HUDEP-2 (cell line): ENCODE measurements around the gene ISG15.
"Not testable (repeated sequence)": the region's sequence is repeated elsewhere in the genome, so short reads cannot be mapped to it uniquely, and the experiment has no call there.

Experiments used
- DNase-seq, 76 experiments: peaks; one replicate each; lab custom pipeline; 2025; ENCODE audit not compliant: unreplicated experiment in 76 of 76; lab: John Stamatoyannopoulos, UW

ISG15 gene

GRCh38 chr1:1024771-1025699, 11.7 kb downstream of the ISG15 start:
- DNase-seq: no peak

DNA sequence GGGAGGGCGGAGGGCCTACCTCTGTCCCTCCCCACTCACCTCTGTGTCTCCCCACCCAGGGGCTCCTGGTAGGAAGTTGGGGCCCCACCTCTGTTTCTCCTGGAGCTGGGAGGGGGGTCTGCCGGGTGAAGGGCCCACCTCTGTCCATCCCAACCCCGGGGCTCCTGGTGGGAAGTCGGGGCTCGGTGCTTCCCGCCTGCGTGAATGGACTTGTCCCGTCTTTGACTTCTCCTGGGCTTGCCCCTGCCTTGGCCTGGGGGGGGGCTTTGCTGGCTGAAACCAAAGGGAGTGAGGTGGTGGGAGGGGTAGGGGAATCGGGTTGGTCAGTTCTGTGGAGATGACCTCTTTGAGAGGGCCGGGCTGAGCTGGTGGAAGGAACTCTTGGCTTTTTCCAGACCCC, 12.4 kb downstream of the ISG15 start:
- DNase-seq: no peak

DNA sequence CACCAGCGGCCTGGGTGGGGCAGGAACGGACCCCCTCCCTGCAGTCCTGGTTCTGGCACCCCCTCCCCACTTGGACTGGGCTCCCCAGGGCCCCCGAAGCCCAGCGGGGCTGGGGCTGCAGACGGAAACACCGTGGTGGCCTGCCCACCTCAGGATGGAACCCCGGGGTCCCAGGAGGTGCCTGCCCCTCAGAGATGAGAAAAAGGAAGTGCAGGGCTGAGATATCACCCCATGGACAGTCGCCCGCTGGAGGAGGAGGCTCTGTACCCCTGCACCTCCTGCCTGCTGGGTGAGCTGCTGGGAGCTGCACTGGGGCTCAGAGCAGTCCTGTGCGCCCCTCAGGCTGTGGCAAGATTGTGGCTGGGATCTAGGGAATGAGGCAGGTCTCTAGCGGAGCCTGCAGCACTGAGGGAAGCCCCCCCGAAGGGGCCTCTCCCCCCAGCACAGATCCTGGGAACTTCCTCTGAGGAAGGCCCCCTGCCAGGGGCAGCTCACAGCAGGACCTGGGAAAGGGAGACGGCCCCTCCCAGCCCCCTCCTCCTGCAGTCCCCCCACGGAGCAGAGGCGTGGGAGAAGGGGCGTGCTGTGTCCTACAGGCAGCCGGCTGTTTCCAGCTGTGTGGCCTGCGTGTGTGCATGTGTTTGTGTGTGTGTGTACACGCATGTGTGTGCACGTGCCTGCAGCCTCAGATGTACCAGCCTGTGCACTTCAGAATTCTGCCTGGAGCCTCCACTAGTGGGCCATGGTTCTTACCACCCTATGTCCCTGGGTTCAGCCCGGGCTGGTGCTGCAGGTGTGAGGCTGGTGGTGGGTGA, 13.5 kb downstream of the ISG15 start:
- DNase-seq: no peak

DNA sequence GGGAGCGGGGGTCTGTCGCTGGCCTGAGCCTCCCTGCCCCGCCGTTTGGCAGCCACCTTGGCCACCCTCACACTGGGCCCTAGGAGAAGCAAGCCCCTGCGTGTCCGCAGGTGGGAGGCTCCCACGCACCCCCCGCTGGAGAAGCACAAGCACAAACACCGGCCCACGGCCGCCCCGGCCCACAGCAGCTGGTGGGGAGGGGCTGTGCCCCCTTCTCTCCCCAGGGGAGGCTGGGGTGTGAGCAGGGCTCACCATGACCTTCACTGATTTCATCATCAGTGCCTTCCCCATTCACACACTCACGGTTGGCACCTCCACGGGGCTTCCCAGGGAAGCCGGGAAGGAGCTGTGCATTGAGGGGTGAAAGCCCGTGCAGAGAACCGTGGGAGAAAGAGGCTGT, 14.5 kb downstream of the ISG15 start:
- DNase-seq: no peak

GRCh38 chr1:1030867-1031658, 17.8 kb downstream of the ISG15 start:
- DNase-seq: not testable (repeated sequence)

DNA sequence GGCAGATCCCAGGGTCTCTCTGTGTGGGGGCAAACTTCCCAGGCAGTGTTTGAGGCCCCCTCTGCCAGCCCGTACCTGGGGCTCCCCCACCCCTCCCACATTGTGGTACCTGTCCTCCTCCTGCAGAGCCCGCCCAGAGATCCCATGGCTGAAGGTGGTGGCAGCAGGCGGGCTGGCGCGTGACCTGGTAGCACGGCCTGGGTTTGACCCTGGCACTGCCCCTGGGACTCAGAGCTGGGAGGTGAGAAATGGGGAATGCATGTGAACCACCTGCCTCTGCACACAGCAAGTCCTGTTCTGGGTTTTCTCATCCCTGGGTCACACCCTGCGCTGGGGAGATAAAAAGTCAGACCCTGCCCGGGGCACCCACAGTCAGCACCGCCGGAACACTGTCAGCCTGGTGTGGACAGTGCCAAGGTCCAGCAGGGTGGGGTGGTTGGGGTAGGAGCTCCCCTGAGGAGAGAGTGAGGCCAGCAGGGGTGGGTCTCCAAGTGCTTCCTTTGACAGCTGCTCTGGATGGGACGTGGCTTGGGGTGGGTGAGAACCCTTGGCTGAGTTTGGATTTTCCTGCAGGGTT, 18.4 kb downstream of the ISG15 start:
- no peak for DNase-seq

DNA sequence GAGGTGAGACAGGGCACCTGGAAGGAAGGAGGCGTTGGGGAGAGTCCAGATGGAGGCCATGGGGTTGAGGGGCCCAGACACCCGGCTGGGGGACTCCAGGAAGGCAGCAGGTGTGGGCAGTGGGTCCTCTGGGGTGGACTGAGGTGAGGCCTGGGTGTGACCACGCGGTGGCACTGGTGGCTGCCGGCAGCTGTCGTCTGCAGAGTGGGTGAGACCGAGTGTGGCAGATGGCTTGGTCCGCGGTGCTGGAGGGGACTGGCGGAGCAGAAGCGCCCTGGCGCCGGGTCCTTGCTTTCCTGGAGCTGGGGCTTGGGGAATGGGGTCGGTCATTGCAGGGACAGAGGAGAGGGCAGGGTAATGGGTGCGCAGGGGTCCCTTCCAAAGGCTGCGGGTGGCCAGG, 19.1 kb downstream of the ISG15 start:
- DNase-seq: peak in 10 of 76 experiments; percentile 4 to 31 (median 14)

GRCh38 chr1:1033009-1033587, 19.8 kb downstream of the ISG15 start:
- peak in 60 of 76 experiments; percentile 6 to 75 (median 52) for DNase-seq

DNA sequence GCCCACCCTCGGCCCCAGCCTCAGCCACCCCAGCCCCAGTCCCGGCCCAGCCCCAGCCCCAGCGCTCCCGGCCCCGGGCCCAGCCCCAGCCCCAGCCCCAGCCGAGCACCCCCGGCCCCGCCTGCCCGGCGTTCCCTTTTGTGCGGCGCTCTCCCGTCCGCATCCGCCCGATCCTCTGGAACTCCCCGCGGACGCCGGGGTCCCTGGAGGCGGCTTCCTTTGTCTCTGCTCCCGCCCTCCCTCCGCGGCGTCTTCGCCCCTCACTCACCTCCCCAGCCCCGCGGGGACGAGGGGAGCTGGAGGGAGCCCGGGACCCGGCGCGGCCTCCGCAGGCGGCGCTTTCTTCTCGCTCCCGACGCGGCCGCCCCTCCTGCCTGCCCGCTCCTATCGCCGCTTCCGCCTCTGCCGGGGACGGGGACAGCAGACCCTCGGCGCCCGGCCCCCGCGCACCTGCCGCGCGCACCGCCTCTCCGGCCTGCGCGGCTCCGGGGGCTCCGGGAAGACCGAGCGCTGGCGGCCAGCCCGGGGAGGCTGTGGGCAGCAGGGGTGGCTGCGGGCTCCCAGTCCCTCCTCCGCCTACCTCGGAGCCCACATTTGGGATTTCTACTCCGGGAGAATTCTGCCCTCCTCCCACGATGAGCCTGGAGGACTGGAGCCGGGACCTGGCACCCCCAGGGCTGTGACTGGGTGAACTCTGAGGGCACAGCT, 20.6 kb downstream of the ISG15 start:
- no peak for DNase-seq

DNA sequence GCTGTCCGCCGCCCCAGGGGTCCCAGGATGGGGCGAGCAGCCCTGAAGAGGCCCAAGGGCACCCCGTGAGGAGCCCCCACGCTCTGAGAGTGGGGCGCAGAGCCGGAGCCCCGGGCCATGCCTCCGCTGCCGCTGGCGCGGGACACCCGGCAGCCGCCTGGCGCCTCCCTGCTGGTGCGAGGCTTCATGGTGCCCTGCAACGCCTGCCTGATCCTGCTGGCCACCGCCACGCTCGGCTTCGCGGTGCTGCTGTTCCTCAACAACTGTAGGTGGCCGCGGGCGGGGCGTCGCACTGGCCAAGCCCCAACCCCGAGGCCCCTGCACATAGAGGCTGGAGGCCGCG, 21.1 kb downstream of the ISG15 start:
- no peak for DNase-seq

GRCh38 chr1:1035291-1035943, 22.1 kb downstream of the ISG15 start:
- DNase-seq: no peak

DNA sequence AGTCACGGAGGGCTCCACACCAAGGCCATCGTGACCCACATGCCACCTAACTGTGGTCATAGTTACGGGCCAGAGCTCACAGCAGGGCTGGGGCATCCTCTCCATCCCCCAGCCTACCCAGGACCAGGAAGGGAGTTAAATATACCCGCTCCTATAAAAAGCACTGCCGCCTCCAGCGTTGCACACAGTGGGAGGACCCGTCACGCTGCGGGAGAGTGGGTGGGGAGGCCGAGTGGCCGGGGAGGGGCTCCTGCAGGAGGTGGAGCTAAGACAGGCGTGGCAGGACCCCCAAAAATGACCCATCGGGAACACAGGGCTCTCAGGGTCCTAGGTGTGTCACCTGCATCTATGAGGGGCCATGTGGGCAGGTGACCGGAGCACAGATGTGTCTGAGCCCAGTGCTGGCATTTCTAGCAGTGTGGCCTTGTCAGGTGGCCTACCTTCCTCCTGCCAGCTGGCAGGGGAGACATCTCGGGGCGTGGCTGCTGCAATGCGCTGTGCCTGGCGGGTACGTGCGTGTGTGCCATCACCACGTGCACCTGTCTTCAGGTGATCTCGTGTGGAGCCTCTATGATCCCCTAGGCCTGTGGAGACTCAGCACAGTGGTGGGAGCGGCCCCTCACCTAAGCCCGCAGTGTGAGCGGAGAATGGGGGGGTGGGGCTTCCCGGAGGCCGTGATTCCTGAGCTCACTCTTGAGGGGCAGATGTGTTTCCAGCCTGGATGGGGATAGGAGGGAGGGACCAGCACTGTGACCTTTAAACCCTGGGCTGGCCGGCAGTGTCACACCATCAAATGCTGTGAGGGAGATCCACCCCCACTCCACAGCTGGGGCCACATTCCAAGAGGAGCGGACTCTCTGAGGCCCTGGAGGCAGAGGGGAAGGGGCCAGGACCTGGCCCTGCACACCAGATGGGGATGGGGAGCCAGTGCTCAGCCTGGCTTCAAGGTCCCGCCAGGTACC, 24.4 kb downstream of the ISG15 start:
- no peak for DNase-seq

GRCh38 chr1:1038694-1039093, 25.4 kb downstream of the ISG15 start:
- DNase-seq: no peak

DNA sequence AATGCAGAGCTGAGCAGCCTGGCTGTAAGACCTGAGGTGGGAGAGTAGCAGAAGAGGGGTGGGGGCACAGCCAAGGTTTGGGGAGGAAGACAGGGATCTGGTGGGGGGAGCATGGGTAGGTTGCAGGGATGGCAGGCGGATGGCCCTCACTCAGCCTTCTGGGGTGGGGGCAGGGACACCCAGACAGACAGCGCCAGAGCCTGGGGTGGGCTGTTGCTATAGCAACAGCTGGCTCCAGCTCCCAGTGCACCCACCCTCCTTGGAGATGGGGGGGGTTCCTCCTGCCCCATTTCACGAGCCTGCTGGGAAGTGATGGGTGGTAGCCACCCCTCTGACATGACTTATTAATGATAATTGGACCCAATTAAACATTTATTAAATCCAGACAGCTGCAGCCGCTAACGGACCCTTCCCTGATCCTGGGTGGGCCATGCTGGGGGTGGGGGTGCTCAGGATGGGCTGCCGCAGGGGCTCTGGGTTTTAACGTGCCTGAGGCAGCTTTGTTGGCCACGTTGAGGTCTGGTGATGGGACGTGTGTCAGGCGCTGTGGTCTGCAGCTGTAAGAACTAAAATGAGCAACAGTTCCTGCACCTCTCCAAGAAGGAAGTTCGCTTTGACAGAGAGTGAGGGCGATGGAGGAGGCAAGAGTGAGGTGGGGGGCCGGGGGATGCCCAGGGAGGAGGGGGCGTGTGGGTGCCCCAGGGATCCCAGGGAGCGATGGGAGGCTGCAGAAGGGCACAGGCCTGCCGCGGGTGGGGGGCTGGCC, 26.0 kb downstream of the ISG15 start:
- DNase-seq: no peak

DNA sequence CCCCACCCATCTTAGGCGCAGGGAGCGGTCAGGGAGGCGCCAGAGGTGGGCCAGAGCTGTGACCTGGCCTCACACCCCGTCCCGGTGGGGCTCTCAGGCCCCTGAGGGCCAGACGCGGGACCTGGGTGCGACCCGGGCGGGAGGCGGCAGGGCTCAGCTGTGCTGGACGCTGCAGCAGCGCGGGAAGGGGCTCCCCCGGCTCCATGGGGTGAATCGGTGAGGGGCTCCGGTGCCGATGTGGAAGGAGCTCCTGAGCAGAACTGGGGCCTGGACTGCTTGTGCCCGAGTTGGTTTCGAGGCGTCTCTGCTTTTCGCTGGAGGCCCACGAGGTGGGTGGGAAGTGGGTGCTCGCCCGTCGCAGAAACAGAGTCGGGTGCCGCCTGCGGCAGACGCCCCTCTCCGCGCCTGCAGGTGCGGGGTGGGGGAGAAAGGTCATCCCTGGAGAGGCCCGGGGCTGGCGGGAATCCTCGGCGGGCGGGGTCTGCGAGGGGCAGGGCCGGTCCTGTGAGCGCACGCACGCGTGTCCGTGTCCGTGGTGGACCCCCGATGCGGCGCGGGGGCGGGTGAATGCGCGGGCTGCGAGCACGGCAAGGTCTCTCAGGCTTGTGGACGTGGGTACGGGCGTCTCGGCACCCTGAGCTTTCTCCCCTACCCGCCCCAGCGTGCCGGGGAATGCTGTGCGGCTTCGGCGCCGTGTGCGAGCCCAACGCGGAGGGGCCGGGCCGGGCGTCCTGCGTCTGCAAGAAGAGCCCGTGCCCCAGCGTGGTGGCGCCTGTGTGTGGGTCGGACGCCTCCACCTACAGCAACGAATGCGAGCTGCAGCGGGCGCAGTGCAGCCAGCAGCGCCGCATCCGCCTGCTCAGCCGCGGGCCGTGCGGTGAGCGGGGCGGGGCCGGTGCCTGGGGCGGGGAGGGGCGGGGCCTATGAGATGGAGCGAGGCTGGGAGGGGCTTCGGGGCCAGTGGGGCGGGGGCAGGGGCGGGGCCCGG, 27.0 kb downstream of the ISG15 start:
- DNase-seq: peak in 65 of 76 experiments; percentile 14 to 84 (median 60)

DNA sequence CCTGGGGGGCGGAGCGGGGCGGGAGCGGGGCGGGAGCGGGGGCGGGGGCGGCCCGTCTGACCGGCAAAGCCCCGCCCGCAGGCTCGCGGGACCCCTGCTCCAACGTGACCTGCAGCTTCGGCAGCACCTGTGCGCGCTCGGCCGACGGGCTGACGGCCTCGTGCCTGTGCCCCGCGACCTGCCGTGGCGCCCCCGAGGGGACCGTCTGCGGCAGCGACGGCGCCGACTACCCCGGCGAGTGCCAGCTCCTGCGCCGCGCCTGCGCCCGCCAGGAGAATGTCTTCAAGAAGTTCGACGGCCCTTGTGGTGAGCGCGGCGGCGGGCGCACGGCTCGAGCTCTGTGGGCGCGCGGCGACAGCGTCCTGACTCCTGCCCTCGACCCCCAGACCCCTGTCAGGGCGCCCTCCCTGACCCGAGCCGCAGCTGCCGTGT, 27.8 kb downstream of the ISG15 start:
- no peak for DNase-seq
